B cell (primary cell): ENCODE measurements around the gene FBXW5. TPM values are rescaled to one million over a fixed set of nuclear protein-coding genes. Genes with fewer than 3 reads are reported as not detected.
A peak's percentile ranks its signal among the peaks of the same experiment; 100 is the strongest.

Experiments used
- ATAC-seq: fragments of 200-7000 bp; cut with Tn5 transposase; one replicate; pipeline ENCODE4 v1.10.0; 2021; ENCODE audit warnings: low read depth, mild to moderate bottlenecking, moderate number of reproducible peaks, moderate library complexity
- CTCF ChIA-PET: fragments of 350-600 bp; sonication (Branson Sonifier 250); formaldehyde crosslinking; loops from one replicate; lab custom pipeline; 2021; ENCODE audit warnings: antibody characterized with exemption, inconsistent platforms; lab: Charles Lee
- POLR2A ChIA-PET: fragments of 350-600 bp; sonication (Branson Sonifier 250); formaldehyde crosslinking; loops from one replicate; lab custom pipeline; 2021; ENCODE audit warnings: antibody characterized with exemption; lab: Charles Lee
- DNase-seq: peaks from one replicate; pipeline ENCODE4 v3.0.0; 2013
- H2AFZ ChIP-seq: 2 replicates; pipeline ENCODE4 v1.6.1; 2012; ENCODE audit warnings: mild to moderate bottlenecking, low read depth, low read length; ENCODE audit not compliant: insufficient read depth, poor library complexity, severe bottlenecking
- H3K27ac ChIP-seq, 2 donors: 1 replicate in 1 of 2; 2 replicates in 1 of 2; pipeline ENCODE4 v1.5.1; 2012 to 2013; ENCODE audit warnings: low read length in 2 of 2, mild to moderate bottlenecking in 2 of 2, moderate library complexity in 1 of 2
- H3K27me3 ChIP-seq, 4 experiments: fragments of 200-600 bp in 1 of 4; sonication (generic) in 1 of 4; replicated peaks in 1 of 4; 1 replicate in 2 of 4; 2 replicates in 2 of 4; pipeline versions ENCODE4 v1.6.1 to v1.7.0; 2013 to 2016; ENCODE audit warnings: low read length in 3 of 4, mild to moderate bottlenecking in 2 of 4, mixed read lengths in 1 of 4, moderate library complexity in 1 of 4; ENCODE audit not compliant: insufficient read depth in 4 of 4, control insufficient read depth in 3 of 4; ENCODE audit errors: control extremely low read depth in 1 of 4
- H3K36me3 ChIP-seq, 2 experiments: replicated peaks in 1 of 2; 1 replicate in 1 of 2; 2 replicates in 1 of 2; pipeline versions ENCODE4 v1.6.1 to v1.7.1; 2013; ENCODE audit warnings: low read length in 1 of 2; ENCODE audit not compliant: insufficient read depth in 2 of 2, control insufficient read depth in 1 of 2; ENCODE audit errors: control extremely low read depth in 1 of 2, extremely low read depth in 1 of 2
- H3K4me1 ChIP-seq, 2 donors: fragments of 200-600 bp in 1 of 2; sonication (generic) in 1 of 2; 1 replicate in 1 of 2; 2 replicates in 1 of 2; pipeline versions ENCODE4 v1.5.1 to v1.6.1; 2013 to 2017; ENCODE audit warnings: low read length in 2 of 2; ENCODE audit not compliant: control insufficient read depth in 2 of 2, insufficient read depth in 2 of 2
- H3K4me2 ChIP-seq: replicated peaks from 2 replicates; pipeline ENCODE3; 2012; ENCODE audit warnings: mild to moderate bottlenecking, low read depth, low read length; ENCODE audit not compliant: poor library complexity, severe bottlenecking
- H3K4me3 ChIP-seq, 5 experiments: fragments of 200-600 bp in 1 of 5; sonication (generic) in 1 of 5; 1 replicate in 3 of 5; 2 replicates in 2 of 5; pipeline versions ENCODE4 v1.5.1 to v1.7.0; 2011 to 2016; ENCODE audit warnings: low read length in 4 of 5, mild to moderate bottlenecking in 4 of 5, low read depth in 2 of 5, control low read depth in 1 of 5, moderate library complexity in 1 of 5; ENCODE audit not compliant: insufficient read depth in 1 of 5; ENCODE audit errors: control extremely low read depth in 1 of 5, extremely low read depth in 1 of 5
- H3K79me2 ChIP-seq: fragments of 200-600 bp; sonication (generic); one replicate; pipeline ENCODE4 v1.6.0; 2016; ENCODE audit warnings: low read length; ENCODE audit not compliant: control insufficient read depth, insufficient read depth
- H3K9ac ChIP-seq: fragments of 200-600 bp; sonication (generic); 2 replicates; pipeline ENCODE4 v1.6.1; 2017; ENCODE audit warnings: mild to moderate bottlenecking, low read length, moderate library complexity
- H3K9me3 ChIP-seq, 3 donors: one replicate each; pipeline versions ENCODE4 v1.6.1 to v1.7.1; 2013; ENCODE audit warnings: low read length in 2 of 3; ENCODE audit not compliant: control insufficient read depth in 2 of 3, insufficient read depth in 1 of 3; ENCODE audit errors: control extremely low read depth in 1 of 3
- H4K20me1 ChIP-seq: 2 replicates; pipeline ENCODE4 v1.6.0; 2012; ENCODE audit warnings: mild to moderate bottlenecking, low read length; ENCODE audit not compliant: insufficient read depth, control insufficient read depth, poor library complexity, severe bottlenecking
- H3K27ac Mint-ChIP-seq: one replicate; pipeline ENCODE4 v1.8.0; 2021; ENCODE audit warnings: mixed read lengths
- H3K27me3 Mint-ChIP-seq: one replicate; pipeline ENCODE4 v1.8.0; 2021; ENCODE audit warnings: mixed read lengths
- H3K4me1 Mint-ChIP-seq: one replicate; pipeline ENCODE4 v1.8.0; 2021; ENCODE audit warnings: mixed read lengths
- H3K4me3 Mint-ChIP-seq: one replicate; pipeline ENCODE4 v1.8.0; 2021; ENCODE audit warnings: mixed read lengths
- H3K9me3 Mint-ChIP-seq: one replicate; pipeline ENCODE4 v1.8.0; 2022; ENCODE audit warnings: mixed read lengths; ENCODE audit not compliant: insufficient read depth
- CTCF ChIP-seq: fragments of 200-600 bp; IDR thresholded peaks from one replicate; pipeline ENCODE4 v1.8.0; 2022; ENCODE audit warnings: antibody characterized with exemption, mild to moderate bottlenecking
- EZH2 ChIP-seq: IDR thresholded peaks from 2 replicates; pipeline ENCODE4 v1.6.1; 2012; ENCODE audit warnings: borderline replicate concordance, low read depth, mild to moderate bottlenecking, moderate library complexity, low read length; ENCODE audit not compliant: insufficient read depth, poor library complexity, severe bottlenecking
- WGBS: methylation state at CpG from one replicate; pipeline ENCODE4 v1.1.5; 2013; ENCODE audit warnings: missing lambda C conversion rate; ENCODE audit not compliant: insufficient coverage; 5-methylcytosine and 5-hydroxymethylcytosine counted together
- intact Hi-C: fragments of 100-400 bp; cut with micrococcal nuclease; formaldehyde crosslinking; loops from one replicate; pipeline ENCODE4 v1.10.0; 2022
- polyA plus RNA-seq: library from polyadenylated mRNA; depleted of rRNA; stranded (reverse); fragments of >200 nt; gene quantifications from 2 replicates; pipeline ENCODE4 v1.2.3, GENCODE V29; 2012
- total RNA-seq, 2 donors: library from RNA; stranded (reverse); fragments of 120-200 nt in 1 of 2; gene quantifications; 1 replicate in 1 of 2; 2 replicates in 1 of 2; pipeline versions ENCODE4 v1.2.3 to v1.2.4, GENCODE V29; 2013 to 2022

FBXW5 gene
- total and polyA plus RNA-seq, 2 donors (not counting 1 experiment from before 2014, with no cell fraction given) = 99.6 to 195 TPM

- H3K27ac ChIP-seq = peak overlapping the region in 1 of 2 donors; percentile 55
- Mint-ChIP-seq H3K9me3 (no peaks in the 10 kb centered on the region), H3K4me3 (no peak overlapping the region), H3K4me1 (peaks cover 48% of the 10 kb centered on the region), H3K27me3 (no peaks in the 10 kb centered on the region), H3K27ac (peak overlapping the region; percentile 84)
- ChIA-PET CTCF (interaction anchor here (1.8 to 2.6 kb wide), 2 partner anchors 56 to 136 kb away, joined by 6 to 12 read pairs; partner anchors contain the start of gene AJM1), POLR2A (no interaction called here)
- peaks cover 53% of the 10 kb centered on the region for H4K20me1 ChIP-seq
- DNase-seq (peak; percentile 38), ATAC-seq (no peak)
- H3K79me2 ChIP-seq = peaks cover 80% of the 10 kb centered on the region
- WGBS = 85% methylated on average over 9 of the region's 9 CpGs
- no peak overlapping the region for H3K4me3 ChIP-seq
- no peaks in the 10 kb centered on the region for H3K27me3 ChIP-seq
- H3K4me1 ChIP-seq = peaks cover 24 to 45% of the 10 kb centered on the region in 2 donors
- no peak overlapping the region for H3K9ac ChIP-seq
- H3K36me3 ChIP-seq = peaks cover 0 to 40% of the 10 kb centered on the region in 2 experiments
- no peak overlapping the region for H3K4me2 ChIP-seq
- no peak for TF ChIP-seq CTCF
- no peak for TF ChIP-seq EZH2
- intact Hi-C loops = no loop called here
- H3K9me3 ChIP-seq = no peaks in the 10 kb centered on the region
- no peak overlapping the region for H2AFZ ChIP-seq
Observed at GRCh38 chr9:136899196-136899595, 45.3 kb downstream of the FBXW5 start.

- no peak overlapping the region for H2AFZ ChIP-seq
- whole genome bisulfite sequencing = 96% methylated on average over 18 of the region's 21 CpGs
- no peak overlapping the region for H3K4me3 Mint-ChIP-seq
- H3K27me3 Mint-ChIP-seq = no peaks in the 10 kb centered on the region
- intact Hi-C loops = no loop called here
- peaks cover 0 to 40% of the 10 kb centered on the region in 2 experiments for H3K36me3 ChIP-seq
- H3K4me1 Mint-ChIP-seq = peaks cover 49% of the 10 kb centered on the region
- no peak overlapping the region for H3K9ac ChIP-seq
- ATAC-seq = no peak
- no peaks in the 10 kb centered on the region for H3K9me3 ChIP-seq
- H4K20me1 ChIP-seq = peaks cover 59% of the 10 kb centered on the region
- no peak overlapping the region for H3K27ac ChIP-seq
- H3K27me3 ChIP-seq = no peaks in the 10 kb centered on the region
- no peak overlapping the region for H3K4me3 ChIP-seq
- CTCF ChIA-PET = interaction anchor here (0.7 to 2.6 kb wide), 3 partner anchors 17 to 136 kb away, joined by 3 to 12 read pairs (median 6); partner anchors contain the start of gene AJM1
- H3K79me2 ChIP-seq = peaks cover 80% of the 10 kb centered on the region
- no peak for DNase-seq
- H3K4me1 ChIP-seq = peaks cover 24 to 45% of the 10 kb centered on the region in 2 donors
- no peak overlapping the region for H3K27ac Mint-ChIP-seq
- H3K9me3 Mint-ChIP-seq = no peaks in the 10 kb centered on the region
- POLR2A ChIA-PET = interaction anchor here (0.6 kb wide), 1 partner anchor 99 kb away, joined by 7 read pairs; no protein-coding TSS in a partner anchor
- no peak for TF ChIP-seq CTCF
- TF ChIP-seq EZH2 = no peak
- H3K4me2 ChIP-seq = no peak overlapping the region
Observed at GRCh38 chr9:136898483-136899100, 45.9 kb downstream of the FBXW5 start.
